Liver (tissue), 3 donors: ENCODE measurements around the gene NKAIN2.

Source experiments
- ATF3 ChIP-seq: IDR thresholded peaks from 2 replicates; pipeline ENCODE4 v1.6.1; 2016; ENCODE audit warnings: antibody characterized with exemption
- CTCF ChIP-seq: fragments of 150-350 bp; IDR thresholded peaks from 2 replicates; pipeline ENCODE4 v1.5.1; 2017; ENCODE audit warnings: improper control_type of control experiment, low read depth, low read length; ENCODE audit not compliant: missing input control
- EGR1 ChIP-seq, 2 donors: IDR thresholded peaks; 2 replicates each; pipeline ENCODE4 v1.6.1; 2016 to 2018; ENCODE audit warnings: antibody characterized with exemption in 2 of 2, low read depth in 2 of 2
- GABPA ChIP-seq, 2 donors: IDR thresholded peaks in 1 of 2; conservative IDR thresholded peaks in 1 of 2; 2 replicates each; pipeline ENCODE4 v1.6.1; 2016; ENCODE audit warnings: antibody characterized with exemption in 2 of 2, mild to moderate bottlenecking in 1 of 2, moderate library complexity in 1 of 2
- HNF4G ChIP-seq: IDR thresholded peaks from 2 replicates; pipeline ENCODE4 v1.6.1; 2016; ENCODE audit warnings: antibody characterized with exemption
- JUND ChIP-seq, 2 donors: IDR thresholded peaks; 2 replicates each; pipeline ENCODE4 v1.6.1; 2016; ENCODE audit warnings: antibody characterized with exemption in 2 of 2
- NR2F2 ChIP-seq: IDR thresholded peaks from 2 replicates; pipeline ENCODE4 v1.6.1; 2016; ENCODE audit warnings: antibody characterized with exemption
- RAD21 ChIP-seq, 2 donors: IDR thresholded peaks; 2 replicates each; pipeline ENCODE4 v1.6.1; 2016; ENCODE audit warnings: antibody characterized with exemption in 2 of 2, mild to moderate bottlenecking in 2 of 2
- REST ChIP-seq: IDR thresholded peaks from 2 replicates; pipeline ENCODE4 v1.6.1; 2016; ENCODE audit warnings: antibody characterized with exemption, mild to moderate bottlenecking
- RXRA ChIP-seq, 2 donors: IDR thresholded peaks; 2 replicates each; pipeline ENCODE4 v1.6.1; 2017 to 2018; ENCODE audit warnings: antibody characterized with exemption in 2 of 2, mild to moderate bottlenecking in 1 of 2
- TAF1 ChIP-seq: conservative IDR thresholded peaks from 2 replicates; pipeline ENCODE4 v1.6.1; 2016; ENCODE audit warnings: antibody characterized with exemption, mild to moderate bottlenecking
- YY1 ChIP-seq: IDR thresholded peaks from 2 replicates; pipeline ENCODE4 v1.6.1; 2016; ENCODE audit warnings: antibody characterized with exemption, mild to moderate bottlenecking
- ZBTB33 ChIP-seq: IDR thresholded peaks from 2 replicates; pipeline ENCODE4 v1.6.1; 2016; ENCODE audit warnings: antibody characterized with exemption
- donor health status: healthy.
- donor health status: healthy.

- TF ChIP-seq CTCF (no peak), REST (no peak), YY1 (no peak), RAD21 (IDR thresholded peaks at IDR 0.05) (no peak), JUND (IDR thresholded peaks at IDR 0.05) (no peak), ATF3 (no peak), RXRA (IDR thresholded peaks at IDR 0.05) (no peak), EGR1 (IDR thresholded peaks at IDR 0.05; ENCODE audit: low read depth in 2 of 2) (no peak), HNF4G (no peak), TAF1 (no peak), GABPA (IDR thresholded peaks at IDR 0.05 in 1 of 2, conservative IDR thresholded peaks at IDR 0.05 in 1 of 2) (no peak), NR2F2 (no peak), ZBTB33 (no peak)
These were observed 26.5 kb downstream of the NKAIN2 start for GRCh38 chr6:123830120-123830519.
